ENCODE results near the gene TTLL1. TPM values are rescaled to one million over a fixed set of nuclear protein-coding genes. Genes with fewer than 3 reads are reported as not detected.

The TTLL1 gene
- total RNA-seq, 1 experiment from 2014 or later: 4.6 TPM

GRCh38 chr22:43038325-43038724 lies 50.9 kb downstream of the TTLL1 start:
- no peaks in the 10 kb centered on the region for H3K27me3 ChIP-seq (ENCODE audit: control insufficient read depth, insufficient read depth, low read length)
- intact Hi-C loops (cut with micrococcal nuclease; ENCODE audit: unreplicated experiment): no loop called here
- no peaks in the 10 kb centered on the region for H3K36me3 ChIP-seq (ENCODE audit: control insufficient read depth, insufficient read depth, low read length)
- H3K4me1 ChIP-seq (ENCODE audit: control insufficient read depth, insufficient read depth, low read length): no peaks in the 10 kb centered on the region
- TF ChIP-seq TCF7L2 (IDR thresholded peaks at IDR 0.05; ENCODE audit: low read depth, low read length) (no peak), CTCF (IDR thresholded peaks at IDR 0.05) (no peak), POLR2AphosphoS5 (IDR thresholded peaks at IDR 0.05; ENCODE audit: low read depth, low read length) (no peak), SIN3A (IDR thresholded peaks at IDR 0.05; ENCODE audit: borderline replicate concordance, insufficient read depth, low read depth, low read length) (no peak)
- TF ChIP-seq, protein P1, sequence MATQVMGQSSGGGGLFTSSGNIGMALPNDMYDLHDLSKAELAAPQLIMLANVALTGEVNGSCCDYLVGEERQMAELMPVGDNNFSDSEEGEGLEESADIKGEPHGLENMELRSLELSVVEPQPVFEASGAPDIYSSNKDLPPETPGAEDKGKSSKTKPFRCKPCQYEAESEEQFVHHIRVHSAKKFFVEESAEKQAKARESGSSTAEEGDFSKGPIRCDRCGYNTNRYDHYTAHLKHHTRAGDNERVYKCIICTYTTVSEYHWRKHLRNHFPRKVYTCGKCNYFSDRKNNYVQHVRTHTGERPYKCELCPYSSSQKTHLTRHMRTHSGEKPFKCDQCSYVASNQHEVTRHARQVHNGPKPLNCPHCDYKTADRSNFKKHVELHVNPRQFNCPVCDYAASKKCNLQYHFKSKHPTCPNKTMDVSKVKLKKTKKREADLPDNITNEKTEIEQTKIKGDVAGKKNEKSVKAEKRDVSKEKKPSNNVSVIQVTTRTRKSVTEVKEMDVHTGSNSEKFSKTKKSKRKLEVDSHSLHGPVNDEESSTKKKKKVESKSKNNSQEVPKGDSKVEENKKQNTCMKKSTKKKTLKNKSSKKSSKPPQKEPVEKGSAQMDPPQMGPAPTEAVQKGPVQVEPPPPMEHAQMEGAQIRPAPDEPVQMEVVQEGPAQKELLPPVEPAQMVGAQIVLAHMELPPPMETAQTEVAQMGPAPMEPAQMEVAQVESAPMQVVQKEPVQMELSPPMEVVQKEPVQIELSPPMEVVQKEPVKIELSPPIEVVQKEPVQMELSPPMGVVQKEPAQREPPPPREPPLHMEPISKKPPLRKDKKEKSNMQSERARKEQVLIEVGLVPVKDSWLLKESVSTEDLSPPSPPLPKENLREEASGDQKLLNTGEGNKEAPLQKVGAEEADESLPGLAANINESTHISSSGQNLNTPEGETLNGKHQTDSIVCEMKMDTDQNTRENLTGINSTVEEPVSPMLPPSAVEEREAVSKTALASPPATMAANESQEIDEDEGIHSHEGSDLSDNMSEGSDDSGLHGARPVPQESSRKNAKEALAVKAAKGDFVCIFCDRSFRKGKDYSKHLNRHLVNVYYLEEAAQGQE (IDR thresholded peaks at IDR 0.05; ENCODE audit: insufficient read depth in 1 of 2, low read depth in 2 of 2, low read length in 1 of 2): no peak
- no peak for ATAC-seq
- in situ Hi-C loops (cut with HindIII; ENCODE audit: low pct_unique_long_range_greater_than_20kb, low sequenced_read_pairs): no loop called here
- ChIA-PET POLR2A (no interaction called here), CTCF (interaction anchor here (0.6 to 0.8 kb wide), 2 partner anchors 27 to 35 kb away, joined by 4 to 8 read pairs; no protein-coding TSS in a partner anchor)
- H3K9me3 ChIP-seq (ENCODE audit: control insufficient read depth, insufficient read depth, low read depth, low read length): no peaks in the 10 kb centered on the region
- DNase-seq (ENCODE audit: low read depth, low spot score): no peak
- no peak overlapping the region for H3K4me3 ChIP-seq (ENCODE audit: low read depth in 2 of 2, low read length in 2 of 2)
- no TSS peak for BruUV-seq (replicated peaks)
- no peak overlapping the region for H3K27ac ChIP-seq (ENCODE audit: low read length)

GRCh38 chr22:43036282-43036829 lies 52.8 kb downstream of the TTLL1 start:
- no peak for ATAC-seq

More at GRCh38 chr22:43036282-43036829, 52.8 kb downstream of the TTLL1 start:
- POLR2A ChIA-PET: no interaction called here
- Histone ChIP-seq H3K4me3 (ENCODE audit: low read depth in 2 of 2, low read length in 2 of 2) (no peak overlapping the region), H3K9me3 (ENCODE audit: control insufficient read depth, insufficient read depth, low read depth, low read length) (no peaks in the 10 kb centered on the region), H3K27ac (ENCODE audit: low read length) (no peak overlapping the region), H3K36me3 (ENCODE audit: control insufficient read depth, insufficient read depth, low read length) (no peaks in the 10 kb centered on the region), H3K27me3 (ENCODE audit: control insufficient read depth, insufficient read depth, low read length) (no peaks in the 10 kb centered on the region), H3K4me1 (ENCODE audit: control insufficient read depth, insufficient read depth, low read length) (no peaks in the 10 kb centered on the region)
- TF ChIP-seq SIN3A (IDR thresholded peaks at IDR 0.05; ENCODE audit: borderline replicate concordance, insufficient read depth, low read depth, low read length) (no peak), CTCF (IDR thresholded peaks at IDR 0.05) (no peak), TCF7L2 (IDR thresholded peaks at IDR 0.05; ENCODE audit: low read depth, low read length) (no peak), POLR2AphosphoS5 (IDR thresholded peaks at IDR 0.05; ENCODE audit: low read depth, low read length) (no peak)
- TF ChIP-seq, protein P1 (IDR thresholded peaks at IDR 0.05; ENCODE audit: insufficient read depth in 1 of 2, low read depth in 2 of 2, low read length in 1 of 2): no peak
- CTCF ChIA-PET: no interaction called here
- DNase-seq (ENCODE audit: low read depth, low spot score): no peak
- in situ Hi-C loops (cut with HindIII; ENCODE audit: low pct_unique_long_range_greater_than_20kb, low sequenced_read_pairs) (no loop called here), intact Hi-C loops (cut with micrococcal nuclease; ENCODE audit: unreplicated experiment) (no loop called here)
- BruUV-seq (replicated peaks): no TSS peak

All from Panc1 (cell line).